ENCODE data around the gene GLRX3. TPM values are rescaled to one million over a fixed set of nuclear protein-coding genes. Genes with fewer than 3 reads are reported as not detected.

GLRX3 gene
- total RNA-seq, 4 donors from 2014 or later = 44.9 to 61.4 (median 53.3) TPM

- Histone ChIP-seq H3K36me3 (no peaks in the 10 kb centered on the region), H3K4me1 (no peaks in the 10 kb centered on the region), H3K9me3 (no peaks in the 10 kb centered on the region), H3K27me3 (no peaks in the 10 kb centered on the region), H3K27ac (replicated peaks in 1 of 4) (no peak overlapping the region), H3K4me3 (no peak overlapping the region)
- WGBS = 80% methylated on average over 8 of the region's 12 CpGs
- no peak for DNase-seq (ENCODE audit: extremely low spot score)
- intact Hi-C loops (cut with DNase I) = no loop called here
- no peak for TF ChIP-seq POLR2A (IDR thresholded peaks at IDR 0.05; ENCODE audit: low read depth)
- no peak for TF ChIP-seq POLR2AphosphoS5 (IDR thresholded peaks at IDR 0.05)
- no peak for TF ChIP-seq CTCF (IDR thresholded peaks at IDR 0.05)
- TF ChIP-seq EP300 (IDR thresholded peaks at IDR 0.05) = no peak
Observed at GRCh38 chr10:130218181-130218641, 82.0 kb downstream of the GLRX3 start.

GRCh38 chr10:130218936-130219335 lies 82.7 kb downstream of the GLRX3 start:
- Histone ChIP-seq H3K4me1 (no peaks in the 10 kb centered on the region), H3K27me3 (no peaks in the 10 kb centered on the region), H3K9me3 (no peaks in the 10 kb centered on the region), H3K36me3 (no peaks in the 10 kb centered on the region), H3K4me3 (no peak overlapping the region), H3K27ac (replicated peaks in 1 of 4) (no peak overlapping the region)
- whole genome bisulfite sequencing = 89% methylated on average over 8 of the region's 9 CpGs
- no peak for DNase-seq (ENCODE audit: extremely low spot score)
- TF ChIP-seq EP300 (IDR thresholded peaks at IDR 0.05) = no peak
- no peak for TF ChIP-seq CTCF (IDR thresholded peaks at IDR 0.05)
- TF ChIP-seq POLR2AphosphoS5 (IDR thresholded peaks at IDR 0.05) = no peak
- intact Hi-C loops (cut with DNase I) = no loop called here

GRCh38 chr10:130220251-130221185 lies 84.3 kb downstream of the GLRX3 start:
- Histone ChIP-seq H3K36me3 (no peaks in the 10 kb centered on the region), H3K4me3 (no peak overlapping the region), H3K27me3 (no peaks in the 10 kb centered on the region), H3K9me3 (no peaks in the 10 kb centered on the region), H3K27ac (replicated peaks in 1 of 4) (no peak overlapping the region), H3K4me1 (no peaks in the 10 kb centered on the region)
- WGBS = 92% methylated on average over 19 of the region's 19 CpGs
- TF ChIP-seq POLR2AphosphoS5 (IDR thresholded peaks at IDR 0.05) (no peak), EP300 (IDR thresholded peaks at IDR 0.05) (no peak), CTCF (IDR thresholded peaks at IDR 0.05) (no peak), POLR2A (IDR thresholded peaks at IDR 0.05; ENCODE audit: low read depth) (no peak)
- no peak for DNase-seq (ENCODE audit: extremely low spot score)
- intact Hi-C loops (cut with DNase I) = no loop called here

- intact Hi-C loops (cut with DNase I) = no loop called here
- Histone ChIP-seq H3K36me3 (no peaks in the 10 kb centered on the region), H3K27ac (replicated peaks in 1 of 4) (no peak overlapping the region), H3K9me3 (peaks cover 0 to 2% (median 0%) of the 10 kb centered on the region in 4 donors), H3K4me1 (no peaks in the 10 kb centered on the region), H3K4me3 (no peak overlapping the region), H3K27me3 (no peaks in the 10 kb centered on the region)
- DNase-seq (ENCODE audit: extremely low spot score) = no peak
- no peak for TF ChIP-seq EP300 (IDR thresholded peaks at IDR 0.05)
- TF ChIP-seq POLR2AphosphoS5 (IDR thresholded peaks at IDR 0.05) = no peak
- TF ChIP-seq POLR2A (IDR thresholded peaks at IDR 0.05; ENCODE audit: low read depth) = no peak
- no peak for TF ChIP-seq CTCF (IDR thresholded peaks at IDR 0.05)
- 88% methylated on average over 10 of the region's 15 CpGs for WGBS
Observed at GRCh38 chr10:130221456-130222375, 85.5 kb downstream of the GLRX3 start.

All from esophagus muscularis mucosa (tissue), 4 donors.